H9 (cell line): ENCODE results near the gene UGT1A3. TPM values are rescaled to one million over a fixed set of nuclear protein-coding genes. Genes with fewer than 3 reads are reported as not detected.

Experiments used
- DNase-seq: peaks from one replicate; pipeline ENCODE4 v3.0.0-alpha.2; 2017
- H2AFZ ChIP-seq: one replicate; pipeline ENCODE4 v1.6.1; 2013; ENCODE audit warnings: mild to moderate bottlenecking, low read length, control low read depth, moderate library complexity
- H2AK5ac ChIP-seq: 2 replicates; pipeline ENCODE4 v1.6.1; 2013; ENCODE audit warnings: low read length, control low read depth, mixed read lengths; ENCODE audit not compliant: insufficient read length
- H2BK120ac ChIP-seq: one replicate; pipeline ENCODE4 v1.6.1; 2013; ENCODE audit warnings: low read depth, mild to moderate bottlenecking, low read length, control low read depth, inconsistent platforms; ENCODE audit not compliant: poor library complexity, severe bottlenecking
- H2BK12ac ChIP-seq: 2 replicates; pipeline ENCODE4 v1.6.1; 2013; ENCODE audit warnings: low read length, control low read depth, mixed read lengths, low read depth; ENCODE audit not compliant: insufficient read length
- H2BK15ac ChIP-seq: 2 replicates; pipeline ENCODE4 v1.6.1; 2013; ENCODE audit warnings: low read depth, low read length, control low read depth
- H2BK20ac ChIP-seq: one replicate; pipeline ENCODE4 v1.6.1; 2013; ENCODE audit warnings: low read depth, mild to moderate bottlenecking, low read length, control low read depth, inconsistent platforms; ENCODE audit not compliant: poor library complexity, severe bottlenecking
- H2BK5ac ChIP-seq: 2 replicates; pipeline ENCODE4 v1.6.1; 2013; ENCODE audit warnings: low read length, control low read depth, mixed read lengths; ENCODE audit not compliant: insufficient read length
- H3K14ac ChIP-seq: 2 replicates; pipeline ENCODE4 v1.6.1; 2013; ENCODE audit warnings: low read length, control low read depth; ENCODE audit not compliant: insufficient read depth
- H3K18ac ChIP-seq: 2 replicates; pipeline ENCODE4 v1.6.1; 2013; ENCODE audit warnings: low read depth, mild to moderate bottlenecking, mixed read lengths, low read length, control low read depth; ENCODE audit not compliant: insufficient read length
- H3K23ac ChIP-seq: 2 replicates; pipeline ENCODE4 v1.6.1; 2013; ENCODE audit warnings: low read length, control low read depth, mixed read lengths, low read depth; ENCODE audit not compliant: insufficient read length
- H3K23me2 ChIP-seq: 2 replicates; pipeline ENCODE4 v1.6.1; 2013; ENCODE audit warnings: low read depth, mild to moderate bottlenecking, mixed read lengths, low read length, control low read depth; ENCODE audit not compliant: insufficient read length, poor library complexity, severe bottlenecking
- H3K27ac ChIP-seq: 2 replicates; pipeline ENCODE4 v1.5.1; 2013; ENCODE audit warnings: low read length, control low read depth, mixed read lengths, low read depth; ENCODE audit not compliant: insufficient read length
- H3K27me3 ChIP-seq: 2 replicates; pipeline ENCODE4 v1.6.1; 2013; ENCODE audit warnings: low read length, control low read depth, inconsistent platforms; ENCODE audit not compliant: insufficient read depth
- H3K4ac ChIP-seq: 2 replicates; pipeline ENCODE4 v1.6.1; 2013; ENCODE audit warnings: low read depth, mild to moderate bottlenecking, control low read depth, inconsistent platforms, low read length, moderate library complexity
- H3K4me1 ChIP-seq: 2 replicates; pipeline ENCODE4 v1.6.1; 2013; ENCODE audit warnings: low read length, control low read depth, inconsistent platforms; ENCODE audit not compliant: insufficient read depth
- H3K4me2 ChIP-seq: 2 replicates; pipeline ENCODE4 v1.6.1; 2013; ENCODE audit warnings: low read length, control low read depth, mixed read lengths; ENCODE audit not compliant: insufficient read length, insufficient read depth
- H3K56ac ChIP-seq: 2 replicates; pipeline ENCODE4 v1.6.1; 2013; ENCODE audit warnings: low read depth, mild to moderate bottlenecking, mixed read lengths, low read length, control low read depth; ENCODE audit not compliant: insufficient read length
- H3K79me1 ChIP-seq: 2 replicates; pipeline ENCODE4 v1.6.1; 2013; ENCODE audit warnings: low read depth, mild to moderate bottlenecking, moderate library complexity, low read length, control low read depth, inconsistent platforms; ENCODE audit not compliant: insufficient read depth, poor library complexity, severe bottlenecking
- H3K79me2 ChIP-seq: 2 replicates; pipeline ENCODE4 v1.6.1; 2013; ENCODE audit warnings: low read length, control low read depth, inconsistent platforms; ENCODE audit not compliant: insufficient read depth
- H3K9ac ChIP-seq: 2 replicates; pipeline ENCODE4 v1.6.1; 2013; ENCODE audit warnings: low read length, control low read depth, mixed read lengths; ENCODE audit not compliant: insufficient read length; ENCODE audit errors: extremely low read depth
- H3K9me3 ChIP-seq: one replicate; pipeline ENCODE4 v1.6.1; 2013; ENCODE audit warnings: low read depth, low read length, inconsistent platforms; ENCODE audit not compliant: control insufficient read depth
- H3T11ph ChIP-seq: one replicate; pipeline ENCODE4 v1.6.1; 2013; ENCODE audit warnings: mild to moderate bottlenecking, low read length, control low read depth, inconsistent platforms
- H4K20me1 ChIP-seq: one replicate; pipeline ENCODE4 v1.6.1; 2013; ENCODE audit not compliant: control insufficient read depth, insufficient read length, insufficient read depth
- H4K5ac ChIP-seq: 2 replicates; pipeline ENCODE4 v1.6.1; 2013; ENCODE audit warnings: low read depth, mild to moderate bottlenecking, mixed read lengths, low read length, control low read depth; ENCODE audit not compliant: insufficient read length
- H4K8ac ChIP-seq: replicated peaks from 2 replicates; pipeline ENCODE4 v1.6.1; 2013; ENCODE audit warnings: low read length, control low read depth, mixed read lengths, low read depth; ENCODE audit not compliant: insufficient read length
- H4K91ac ChIP-seq: 2 replicates; pipeline ENCODE4 v1.6.1; 2013; ENCODE audit warnings: low read depth, mild to moderate bottlenecking, moderate library complexity, mixed read lengths, low read length, control low read depth; ENCODE audit not compliant: insufficient read length
- H3K27ac Mint-ChIP-seq, 3 experiments: 2 replicates in 2 of 3; 3 replicates in 1 of 3; pipeline ENCODE4 v1.8.0; 2020 to 2021; ENCODE audit warnings: mixed read lengths in 3 of 3, mild to moderate bottlenecking in 1 of 3, moderate library complexity in 1 of 3
- H3K27me3 Mint-ChIP-seq: 2 replicates; pipeline ENCODE4 v1.8.0; 2021; ENCODE audit warnings: low read depth, mild to moderate bottlenecking, moderate library complexity, mixed read lengths
- H3K36me3 Mint-ChIP-seq, 3 experiments: 2 replicates in 2 of 3; 3 replicates in 1 of 3; pipeline ENCODE4 v1.8.0; 2020 to 2021; ENCODE audit warnings: low read depth in 3 of 3, mixed read lengths in 3 of 3; ENCODE audit not compliant: insufficient read depth in 1 of 3
- H3K4me1 Mint-ChIP-seq, 2 experiments: 2 replicates each; pipeline ENCODE4 v1.8.0; 2020; ENCODE audit warnings: mixed read lengths in 2 of 2
- H3K4me3 Mint-ChIP-seq, 2 experiments: 2 replicates in 1 of 2; 3 replicates in 1 of 2; pipeline ENCODE4 v1.8.0; 2020 to 2021; ENCODE audit warnings: mild to moderate bottlenecking in 2 of 2, mixed read lengths in 2 of 2, moderate library complexity in 1 of 2
- H3K9me3 Mint-ChIP-seq, 2 experiments: 2 replicates in 1 of 2; 3 replicates in 1 of 2; pipeline ENCODE4 v1.8.0; 2020; ENCODE audit warnings: mild to moderate bottlenecking in 2 of 2, mixed read lengths in 2 of 2, moderate library complexity in 1 of 2
- CTCF ChIP-seq: fragments of 200-600 bp; sonication (generic); conservative IDR thresholded peaks from 3 replicates; pipeline ENCODE4 v1.8.0; 2021; ENCODE audit warnings: antibody characterized with exemption, mild to moderate bottlenecking
- WGBS: extraction: QIAGEN DNeasy Blood & Tissue Kit; methylation state at CpG from one replicate; pipeline ENCODE4 v1.1.7; 2013; ENCODE audit warnings: missing lambda C conversion rate, low lambda C conversion rate, mixed read lengths; ENCODE audit not compliant: insufficient read length; ENCODE audit errors: extremely low coverage; 5-methylcytosine and 5-hydroxymethylcytosine counted together
- total RNA-seq: library from RNA; stranded (reverse); gene quantifications from 2 replicates; pipeline ENCODE4 v1.2.1, GENCODE V29; 2021

Gene UGT1A3
- total RNA-seq, 1 experiment from 2014 or later = not detected

- peaks cover 14 to 21% of the 10 kb centered on the region in 2 experiments for H3K9me3 Mint-ChIP-seq
- H3K27me3 ChIP-seq = no peaks in the 10 kb centered on the region
- H3K4me2 ChIP-seq = no peak overlapping the region
- H3K27ac Mint-ChIP-seq = no peak overlapping the region
- H3K9ac ChIP-seq = no peak overlapping the region
- no peak overlapping the region for H3K14ac ChIP-seq
- no peak overlapping the region for H2BK12ac ChIP-seq
- H2AK5ac ChIP-seq = no peak overlapping the region
- no CpG with 5 or more reads among the region's 7 CpGs for WGBS
- peaks cover 17% of the 10 kb centered on the region for H3K27me3 Mint-ChIP-seq
- no peak overlapping the region for H2BK15ac ChIP-seq
- no peaks in the 10 kb centered on the region for H3K79me1 ChIP-seq
- no peaks in the 10 kb centered on the region for H4K20me1 ChIP-seq
- no peak overlapping the region for H4K8ac ChIP-seq
- no peak overlapping the region for H3T11ph ChIP-seq
- no peak overlapping the region for H2BK5ac ChIP-seq
- no peaks in the 10 kb centered on the region for H3K4me1 ChIP-seq
- H3K79me2 ChIP-seq = no peaks in the 10 kb centered on the region
- no peak overlapping the region for H3K56ac ChIP-seq
- H3K23ac ChIP-seq = no peak overlapping the region
- no peak overlapping the region for H2AFZ ChIP-seq
- no peak overlapping the region for H3K27ac ChIP-seq
- no peak overlapping the region for H3K4me3 Mint-ChIP-seq
- H3K9me3 ChIP-seq = no peaks in the 10 kb centered on the region
- DNase-seq = no peak
- no peak overlapping the region for H2BK20ac ChIP-seq
- H3K18ac ChIP-seq = no peak overlapping the region
- no peak overlapping the region for H2BK120ac ChIP-seq
- H3K23me2 ChIP-seq = no peaks in the 10 kb centered on the region
- TF ChIP-seq CTCF = no peak
- H3K4ac ChIP-seq = no peak overlapping the region
- peaks cover 0 to 5% (median 4%) of the 10 kb centered on the region in 3 experiments; a peak in 2 of 7 replicates for H3K36me3 Mint-ChIP-seq
- H4K91ac ChIP-seq = no peak overlapping the region
- H3K4me1 Mint-ChIP-seq = peaks cover 2 to 4% of the 10 kb centered on the region in 2 experiments; a peak in 3 of 4 replicates
- no peak overlapping the region for H4K5ac ChIP-seq
These were observed 71.4 kb downstream of the UGT1A3 start for GRCh38 chr2:233800208-233800607.
